ENCODE data around the gene ASPSCR1. TPM values are rescaled to one million over a fixed set of nuclear protein-coding genes. Genes with fewer than 3 reads are reported as not detected.

Gene ASPSCR1
- total and polyA plus RNA-seq, 2 of the 8 experiments (the other 6 are each of a cell fraction or from before 2014, with no cell fraction given), result 33.3 to 43.7 TPM

GRCh38 chr17:82035488-82035887 lies 58.1 kb downstream of the ASPSCR1 start:
- Histone ChIP-seq H2AK5ac (ENCODE audit: low read depth, low read length) (no peak overlapping the region), H2BK15ac (ENCODE audit: low read length) (no peak overlapping the region), H2BK120ac (replicated peaks; ENCODE audit: low read depth, low read length) (no peak overlapping the region), H2AFZ (ENCODE audit: low read length) (no peak overlapping the region), H2BK5ac (ENCODE audit: low read depth, low read length) (no peak overlapping the region), H3K79me2 (ENCODE audit: control insufficient read depth in 1 of 2, insufficient read depth in 2 of 2, low read length in 2 of 2) (peaks cover 0 to 2% of the 10 kb centered on the region in 2 experiments; a peak in 1 of 4 replicates), H2BK12ac (ENCODE audit: low read depth, low read length) (no peak overlapping the region), H3K4ac (replicated peaks; ENCODE audit: insufficient read length, low read depth, low read length) (no peak overlapping the region), H3K9ac (replicated peaks in 1 of 4; ENCODE audit: extremely low read depth in 1 of 4, low read depth in 3 of 4, low read length in 3 of 4) (no peak overlapping the region), H2BK20ac (ENCODE audit: low read length) (no peak overlapping the region), H3K4me2 (ENCODE audit: insufficient read depth in 1 of 2, low read depth in 2 of 2, low read length in 2 of 2) (no peak overlapping the region), H3K18ac (ENCODE audit: extremely low read depth, low read length) (no peak overlapping the region), H3K79me1 (ENCODE audit: low read depth, low read length) (peaks cover 3% of the 10 kb centered on the region; the same call in 1 of the 2 replicates), H3K4me1 (replicated peaks in 1 of 4; ENCODE audit: control insufficient read depth in 3 of 4, insufficient read depth in 4 of 4, low read length in 3 of 4) (peaks cover 3 to 13% (median 7%) of the 10 kb centered on the region in 4 experiments; a peak in 6 of 7 replicates), H3K23ac (ENCODE audit: insufficient read length) (no peak overlapping the region), H4K5ac (ENCODE audit: insufficient read length, low read depth, low read length) (no peak overlapping the region), H3K56ac (replicated peaks; ENCODE audit: insufficient read length, low read depth, low read length) (no peak overlapping the region), H4K20me1 (replicated peaks in 1 of 2; ENCODE audit: control insufficient read depth in 1 of 2, insufficient read depth in 2 of 2, low read length in 2 of 2) (peaks cover 2 to 8% of the 10 kb centered on the region in 2 experiments), H4K8ac (ENCODE audit: extremely low read depth, insufficient read depth, low read length) (no peak overlapping the region), H3K36me3 (ENCODE audit: control insufficient read depth in 2 of 4, insufficient read depth in 4 of 4, low read length in 3 of 4) (no peaks in the 10 kb centered on the region; a peak in 1 of 8 replicates), H3K14ac (ENCODE audit: insufficient read length) (no peak overlapping the region), H3K27ac (ENCODE audit: low read depth, low read length) (no peak overlapping the region), H3K4me3 (ENCODE audit: extremely low read depth in 1 of 4, insufficient read depth in 2 of 4, low read depth in 3 of 4, low read length in 4 of 4) (no peak overlapping the region), H3K23me2 (ENCODE audit: low read depth, low read length) (peaks cover 13% of the 10 kb centered on the region; the same call in 1 of the 2 replicates), H3K27me3 (replicated peaks in 1 of 4; ENCODE audit: control insufficient read depth in 3 of 4, extremely low read depth in 1 of 4, insufficient read depth in 3 of 4, low read length in 3 of 4) (no peaks in the 10 kb centered on the region; a peak in 1 of 7 replicates), H3K9me3 (ENCODE audit: insufficient read depth in 2 of 2, low read depth in 1 of 2, low read length in 1 of 2) (no peaks in the 10 kb centered on the region), H4K91ac (replicated peaks; ENCODE audit: insufficient read length, low read length) (no peak overlapping the region)
- DNase-seq (ENCODE audit: low read depth in 1 of 2, low spot score in 2 of 2) (no peak), FAIRE-seq (no peak)
- ChIA-PET POLR2A (ENCODE audit: partially characterized antibody) (interaction anchor here (0.8 to 1.8 kb wide), 10 partner anchors 15 to 194 kb away, joined by 3 to 8 read pairs (median 4); no protein-coding TSS in a partner anchor), CTCF (ENCODE audit: partially characterized antibody) (interaction anchor here (0.6 to 1.9 kb wide), 10 partner anchors 15 to 170 kb away, joined by 3 to 11 read pairs (median 3); partner anchors contain the start of gene NOTUM)
- 88% methylated on average over 8 of the region's 8 CpGs; no CpG with 5 or more reads in 1 of the 2 experiments for WGBS, 2 experiments (ENCODE audit: extremely low coverage in 1 of 2, insufficient coverage in 1 of 2, insufficient read length in 1 of 2, insufficient replicate concordance in 2 of 2, low coverage in 1 of 2, low lambda C conversion rate in 2 of 2, missing lambda C conversion rate in 1 of 2)
- TF ChIP-seq CTCF (IDR thresholded peaks at IDR 0.05; ENCODE audit: control extremely low read depth in 1 of 3, insufficient read depth in 1 of 3, low read depth in 1 of 3, low read length in 3 of 3) (no peak), GTF2F1 (IDR thresholded peaks at IDR 0.05; ENCODE audit: borderline replicate concordance, low read depth, low read length) (no peak), SUZ12 (IDR thresholded peaks at IDR 0.05; ENCODE audit: low read length) (no peak), SIRT6 (IDR thresholded peaks at IDR 0.05; ENCODE audit: low read length) (no peak)
